ENCODE results near the gene KCNK2. TPM values are rescaled to one million over a fixed set of nuclear protein-coding genes. Genes with fewer than 3 reads are reported as not detected.

Gene KCNK2
- total RNA-seq, 2 experiments from 2014 or later, result not detected

GRCh38 chr1:215243345-215244054 is 161.0 kb downstream of the KCNK2 start:
- ChIA-PET POLR2A (no interaction called here), CTCF (no interaction called here)

GRCh38 chr1:215250913-215251312 is 168.4 kb downstream of the KCNK2 start:
- ChIA-PET POLR2A (no interaction called here), CTCF (no interaction called here)

- POLR2A ChIA-PET, result no interaction called here
Measured at GRCh38 chr1:215251428-215251827, 168.9 kb downstream of the KCNK2 start.

GRCh38 chr1:215252164-215252563 is 169.6 kb downstream of the KCNK2 start:
- POLR2A ChIA-PET, result no interaction called here
- CTCF ChIA-PET, result no interaction called here

More at GRCh38 chr1:215251428-215251827, 168.9 kb downstream of the KCNK2 start:
- CTCF ChIA-PET, result no interaction called here

GRCh38 chr1:215256936-215257679 is 174.6 kb downstream of the KCNK2 start:
- CTCF ChIA-PET, result no interaction called here
- POLR2A ChIA-PET, result no interaction called here

GRCh38 chr1:215260711-215261110 is 178.2 kb downstream of the KCNK2 start:
- ChIA-PET POLR2A (no interaction called here), CTCF (no interaction called here)

- ChIA-PET POLR2A (no interaction called here), CTCF (no interaction called here)
Measured at GRCh38 chr1:215262106-215262505, 179.6 kb downstream of the KCNK2 start.

GRCh38 chr1:215263636-215264035 is 181.1 kb downstream of the KCNK2 start:
- ChIA-PET CTCF (no interaction called here), POLR2A (no interaction called here)

- ChIA-PET POLR2A (no interaction called here), CTCF (no interaction called here)
Measured at GRCh38 chr1:215264649-215265048, 182.1 kb downstream of the KCNK2 start.

GRCh38 chr1:215267495-215267894 is 185.0 kb downstream of the KCNK2 start:
- ChIA-PET POLR2A (no interaction called here), CTCF (no interaction called here)

GRCh38 chr1:215269955-215270354 is 187.4 kb downstream of the KCNK2 start:
- POLR2A ChIA-PET, result no interaction called here
- CTCF ChIA-PET, result no interaction called here

- CTCF ChIA-PET, result no interaction called here
Measured at GRCh38 chr1:215273838-215274516, 191.4 kb downstream of the KCNK2 start.

GRCh38 chr1:215276582-215276981 is 194.0 kb downstream of the KCNK2 start:
- CTCF ChIA-PET, result no interaction called here
- POLR2A ChIA-PET, result no interaction called here

More at GRCh38 chr1:215273838-215274516, 191.4 kb downstream of the KCNK2 start:
- POLR2A ChIA-PET, result no interaction called here

- POLR2A ChIA-PET, result no interaction called here
- CTCF ChIA-PET, result no interaction called here
Measured at GRCh38 chr1:215277532-215277931, 195.0 kb downstream of the KCNK2 start.

GRCh38 chr1:215279682-215280081 is 197.1 kb downstream of the KCNK2 start:
- POLR2A ChIA-PET, result no interaction called here
- CTCF ChIA-PET, result no interaction called here

- CTCF ChIA-PET, result no interaction called here
- POLR2A ChIA-PET, result no interaction called here
Measured at GRCh38 chr1:215282557-215282956, 200.0 kb downstream of the KCNK2 start.

- CTCF ChIA-PET, result no interaction called here
- POLR2A ChIA-PET, result no interaction called here
Measured at GRCh38 chr1:215285013-215285800, 202.7 kb downstream of the KCNK2 start.
